Measurements from ENCODE around the gene LINGO3.

LINGO3 gene

DNA sequence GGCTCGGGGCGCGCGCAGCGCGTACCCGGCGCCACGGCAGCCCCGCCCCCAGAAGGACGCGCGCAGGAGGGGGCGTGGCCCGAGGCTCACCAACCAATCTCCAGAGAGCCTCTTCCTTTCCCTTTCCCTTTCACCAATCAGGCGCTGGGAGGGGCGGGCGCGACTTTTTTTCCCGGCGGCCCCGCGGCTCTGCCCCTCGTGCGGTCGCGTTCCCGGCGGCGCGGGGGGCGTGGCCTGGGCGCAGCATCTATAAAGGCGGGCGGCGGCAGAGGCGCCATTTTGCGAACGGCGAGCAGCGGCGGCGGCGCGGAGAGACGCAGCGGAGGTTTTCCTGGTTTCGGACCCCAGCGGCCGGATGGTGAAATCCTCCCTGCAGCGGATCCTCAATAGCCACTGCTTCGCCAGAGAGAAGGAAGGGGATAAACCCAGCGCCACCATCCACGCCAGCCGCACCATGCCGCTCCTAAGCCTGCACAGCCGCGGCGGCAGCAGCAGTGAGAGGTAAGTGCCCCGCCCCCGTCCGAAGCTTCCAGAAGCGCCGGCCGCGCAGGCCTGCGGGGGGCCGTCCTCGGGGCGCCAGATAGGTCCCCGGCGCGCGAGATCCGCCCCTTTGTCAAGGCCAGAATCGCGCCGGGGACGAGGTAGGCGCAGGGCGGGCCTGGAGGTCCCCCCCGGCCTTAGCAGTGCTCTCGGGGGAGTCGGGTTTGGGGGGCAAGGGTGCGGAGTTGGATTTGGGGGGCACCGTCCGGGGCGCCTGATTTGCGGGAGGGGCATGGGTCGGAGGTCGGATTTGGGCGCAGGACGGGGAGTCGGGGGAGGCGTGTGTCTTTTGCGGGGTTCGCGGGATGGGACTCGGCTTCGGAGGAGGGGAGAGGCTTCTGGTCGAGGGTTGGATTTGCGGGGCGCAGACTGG is 38.5 kb downstream of the LINGO3 start:
- no peak for TF ChIP-seq CTCF (IDR thresholded peaks at IDR 0.05; ENCODE audit: low read depth, low read length, missing control alignments)
- peak overlapping the region; percentile 99 for H3K4me3 ChIP-seq (ENCODE audit: low read depth, low read length)
- in situ Hi-C loops (cut with HindIII; ENCODE audit: low sequenced_read_pairs) = loop anchor here (10.0 kb wide), 1 partner anchor 55 kb away; the partner anchor contains the start of genes LSM7 and SPPL2B
- peak; percentile 88 for DNase-seq (ENCODE audit: low read depth)

- TF ChIP-seq CTCF (IDR thresholded peaks at IDR 0.05; ENCODE audit: low read depth, low read length, missing control alignments) = no peak
- DNase-seq (ENCODE audit: low read depth) = no peak
- H3K4me3 ChIP-seq (ENCODE audit: low read depth, low read length) = peak overlapping the region; percentile 99
- in situ Hi-C loops (cut with HindIII; ENCODE audit: low sequenced_read_pairs) = loop anchor here (10.0 kb wide), 1 partner anchor 56 kb away; the partner anchor contains the start of genes LSM7 and SPPL2B
Measured at GRCh38 chr19:2268861-2269243, 39.1 kb downstream of the LINGO3 start.

DNA sequence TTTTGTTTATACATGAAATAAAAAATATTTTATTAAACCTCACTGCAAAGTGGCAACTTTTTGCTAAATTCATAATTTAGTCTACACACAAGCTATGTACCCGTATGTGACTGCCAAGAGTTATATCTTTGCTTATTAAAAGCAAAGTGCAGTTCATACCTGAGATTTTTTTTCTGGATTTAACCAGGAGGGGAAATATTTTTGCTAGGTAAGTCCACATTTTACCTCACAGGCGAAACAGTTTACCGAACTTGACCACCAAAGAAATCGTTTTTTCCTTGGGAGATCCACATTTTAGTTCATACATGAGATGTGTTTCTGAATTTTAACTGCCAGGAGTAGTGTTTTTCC is 39.5 kb downstream of the LINGO3 start:
- in situ Hi-C loops (cut with HindIII; ENCODE audit: low sequenced_read_pairs) = loop anchor here (10.0 kb wide), 1 partner anchor 56 kb away; the partner anchor contains the start of genes LSM7 and SPPL2B
- no peak for TF ChIP-seq CTCF (IDR thresholded peaks at IDR 0.05; ENCODE audit: low read depth, low read length, missing control alignments)
- no peak for DNase-seq (ENCODE audit: low read depth)
- peak overlapping the region; percentile 99 for H3K4me3 ChIP-seq (ENCODE audit: low read depth, low read length)

- in situ Hi-C loops (cut with HindIII; ENCODE audit: low sequenced_read_pairs) = loop anchor here (10.0 kb wide), 1 partner anchor 58 kb away; the partner anchor contains the start of genes LSM7 and SPPL2B
- no peak overlapping the region for H3K4me3 ChIP-seq (ENCODE audit: low read depth, low read length)
- no peak for TF ChIP-seq CTCF (IDR thresholded peaks at IDR 0.05; ENCODE audit: low read depth, low read length, missing control alignments)
- DNase-seq (ENCODE audit: low read depth) = no peak
Measured at GRCh38 chr19:2266183-2266993, 41.6 kb downstream of the LINGO3 start.

DNA sequence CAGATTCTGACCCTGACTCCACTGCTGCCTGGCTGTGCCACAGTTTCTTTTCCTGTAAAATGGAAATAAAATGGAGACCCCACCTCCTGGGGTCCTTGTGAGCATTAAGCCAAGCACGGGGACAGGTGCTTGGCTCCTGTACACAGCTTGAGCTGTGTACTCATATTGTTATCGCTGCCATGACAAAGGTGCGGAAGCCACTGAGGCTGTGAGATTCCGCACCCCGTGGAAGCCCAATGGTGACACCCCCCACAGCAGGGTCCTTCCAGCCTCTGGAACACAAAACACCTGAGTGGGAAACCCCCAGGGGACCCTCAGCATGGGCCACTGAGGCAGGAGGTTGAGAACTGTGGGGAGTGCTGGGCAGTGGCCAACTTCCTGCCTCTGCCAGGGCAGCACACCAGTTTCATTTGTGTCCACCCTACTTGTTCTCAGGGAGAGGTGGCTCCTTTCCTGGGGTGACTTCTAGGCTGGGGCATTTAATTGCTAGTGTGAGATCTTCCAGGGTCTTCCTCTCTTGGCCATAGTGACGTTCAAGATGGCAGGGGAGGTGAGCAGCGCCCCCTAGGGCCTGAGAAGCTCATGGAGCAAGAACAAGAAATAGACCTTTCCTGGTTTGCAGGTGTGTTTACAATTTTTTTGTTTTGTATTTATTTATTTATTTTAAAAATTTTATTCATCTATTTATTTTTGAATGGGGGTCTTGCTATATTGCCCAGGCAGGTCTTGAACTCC is 46.3 kb downstream of the LINGO3 start:
- no peak for DNase-seq (ENCODE audit: low read depth)
- in situ Hi-C loops (cut with HindIII; ENCODE audit: low sequenced_read_pairs) = loop anchor here (10.0 kb wide), 1 partner anchor 63 kb away; the partner anchor contains the start of genes LSM7 and SPPL2B
- no peak overlapping the region for H3K4me3 ChIP-seq (ENCODE audit: low read depth, low read length)
- peak; percentile 62 for TF ChIP-seq CTCF (IDR thresholded peaks at IDR 0.05; ENCODE audit: low read depth, low read length, missing control alignments)

Measured in astrocyte of the cerebellum (primary cell).